GM21381 (cell line): ENCODE data around the gene CDK12.
"Not testable (repeated sequence)": the region's sequence is repeated elsewhere in the genome, so short reads cannot be mapped to it uniquely, and the experiment has no call there.

ENCODE experiments used
- ATAC-seq: cut with Tn5 transposase; IDR thresholded peaks from one replicate; pipeline ENCODE4 v1.9.1; 2021; ENCODE audit warnings: mild to moderate bottlenecking, moderate library complexity; ENCODE audit not compliant: unreplicated experiment

Gene CDK12

DNA sequence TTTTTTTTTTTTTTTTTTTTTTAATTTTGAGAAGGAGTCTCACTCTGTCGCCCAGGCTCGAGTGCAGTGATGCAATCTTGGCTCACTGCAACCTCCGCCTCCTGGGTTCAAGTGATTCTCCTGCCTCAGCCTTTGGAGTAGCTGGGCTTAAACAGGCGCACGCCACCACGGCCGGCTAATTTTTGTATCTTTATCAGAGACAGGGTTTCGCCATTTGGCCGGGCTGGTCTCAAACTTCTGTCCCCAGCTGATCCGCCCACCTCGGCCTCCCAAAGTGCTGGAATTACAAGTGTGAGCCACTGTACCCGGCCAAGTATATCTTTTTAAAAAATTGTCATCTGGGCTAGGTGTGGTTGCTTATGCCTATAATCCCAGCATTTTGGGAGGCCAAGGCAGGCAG, 35.6 kb downstream of the CDK12 start:
- ATAC-seq = not testable (repeated sequence)

- ATAC-seq = no peak
Measured at GRCh38 chr17:39507511-39507910, 46.2 kb downstream of the CDK12 start.

DNA sequence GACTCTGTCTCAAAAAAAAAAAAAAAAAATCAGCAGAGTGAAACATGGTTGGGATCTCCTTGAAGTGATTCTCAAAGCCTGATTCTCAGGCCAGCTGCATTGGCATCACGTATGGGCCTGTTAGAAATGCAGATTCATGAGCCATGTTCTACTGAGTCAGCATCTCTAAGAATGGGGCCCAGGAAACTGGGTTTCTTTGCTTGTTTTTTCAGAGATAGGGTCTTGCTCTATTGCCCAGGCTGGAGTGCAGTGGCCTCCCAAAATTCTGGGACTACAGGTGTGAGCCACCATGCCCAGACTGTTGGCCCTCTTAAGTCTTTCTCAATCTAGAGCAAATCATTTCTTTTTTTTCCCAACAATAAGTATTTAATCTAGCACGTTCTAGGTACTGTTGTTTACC, 47.7 kb downstream of the CDK12 start:
- ATAC-seq = no peak

DNA sequence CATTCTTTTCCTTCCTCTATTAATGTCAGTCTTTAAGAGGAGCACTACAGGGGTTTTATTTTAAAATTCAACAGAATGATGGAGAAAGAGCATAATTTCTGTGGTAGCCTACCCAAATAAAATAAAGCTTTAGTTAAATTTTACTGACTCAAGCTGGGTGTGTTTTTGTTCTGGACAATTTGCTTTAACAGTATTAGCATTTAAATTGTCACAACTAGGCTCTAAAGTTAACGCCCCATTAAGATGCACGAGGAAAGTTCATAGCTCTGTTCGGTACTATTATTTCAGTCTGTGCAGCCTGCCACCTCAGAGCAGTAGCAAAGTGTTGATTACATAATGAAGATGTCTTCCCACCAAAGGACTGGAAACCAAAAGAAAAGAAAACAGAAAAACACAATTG, 52.0 kb downstream of the CDK12 start:
- no peak for ATAC-seq

GRCh38 chr17:39513915-39514314, 52.6 kb downstream of the CDK12 start:
- ATAC-seq = no peak

DNA sequence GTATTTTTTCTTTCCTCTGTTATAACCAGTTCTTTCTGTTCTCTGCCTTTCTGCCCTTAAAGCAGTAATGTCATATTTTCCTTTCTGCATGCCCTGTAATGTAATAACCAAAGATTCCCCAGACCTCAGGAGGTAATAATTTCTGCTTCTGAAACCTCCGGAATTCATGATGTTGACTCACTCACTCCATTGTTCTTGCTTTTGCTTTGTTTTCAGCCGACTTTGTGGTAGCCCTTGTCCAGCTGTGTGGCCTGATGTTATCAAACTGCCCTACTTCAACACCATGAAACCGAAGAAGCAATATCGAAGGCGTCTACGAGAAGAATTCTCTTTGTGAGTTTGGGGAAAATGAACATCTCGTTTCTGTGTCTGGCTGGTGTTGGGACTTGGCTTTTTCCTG, 55.9 kb downstream of the CDK12 start:
- no peak for ATAC-seq

- ATAC-seq = no peak
Measured at GRCh38 chr17:39525801-39526506, 64.7 kb downstream of the CDK12 start.

DNA sequence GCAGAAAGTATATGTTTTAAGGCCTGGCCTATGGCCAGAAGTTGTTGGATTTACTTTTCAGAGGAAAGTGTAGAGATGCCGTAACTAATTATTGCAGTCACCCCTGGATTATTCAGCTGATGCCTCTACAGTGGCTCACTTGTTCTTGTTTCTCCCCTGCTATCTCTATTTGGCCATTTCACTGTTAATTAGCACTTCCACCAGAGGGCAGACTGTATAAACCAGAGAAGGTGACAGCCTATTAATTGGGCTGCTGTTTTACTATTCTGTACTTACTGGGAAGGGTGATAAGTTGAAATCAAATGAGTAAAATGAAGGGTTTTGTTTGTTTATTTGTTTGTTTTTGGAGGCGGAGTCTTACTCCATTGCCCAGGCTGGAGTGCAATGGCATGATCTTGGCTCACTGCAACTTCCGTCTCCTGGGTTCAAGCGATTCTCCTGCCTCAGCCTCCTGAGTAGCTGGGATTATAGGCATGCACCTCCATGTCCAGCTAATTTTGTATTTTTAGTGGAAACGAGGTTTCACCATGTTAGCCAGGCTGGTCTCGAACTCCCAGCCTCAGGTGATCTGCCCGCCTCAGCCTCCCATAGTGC, 66.0 kb downstream of the CDK12 start:
- no peak for ATAC-seq

GRCh38 chr17:39529455-39529854, 68.2 kb downstream of the CDK12 start:
- ATAC-seq = no peak

- no peak for ATAC-seq
Measured at GRCh38 chr17:39530513-39530912, 69.2 kb downstream of the CDK12 start.

DNA sequence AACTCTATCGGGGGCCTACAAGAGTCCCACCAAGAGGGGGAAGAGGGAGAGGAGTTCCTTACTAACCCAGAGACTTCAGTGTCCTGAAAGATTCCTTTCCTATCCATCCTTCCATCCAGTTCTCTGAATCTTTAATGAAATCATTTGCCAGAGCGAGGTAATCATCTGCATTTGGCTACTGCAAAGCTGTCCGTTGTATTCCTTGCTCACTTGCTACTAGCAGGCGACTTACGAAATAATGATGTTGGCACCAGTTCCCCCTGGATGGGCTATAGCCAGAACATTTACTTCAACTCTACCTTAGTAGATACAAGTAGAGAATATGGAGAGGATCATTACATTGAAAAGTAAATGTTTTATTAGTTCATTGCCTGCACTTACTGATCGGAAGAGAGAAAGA, 70.0 kb downstream of the CDK12 start:
- ATAC-seq = no peak

GRCh38 chr17:39533891-39534290, 72.6 kb downstream of the CDK12 start:
- ATAC-seq = no peak

GRCh38 chr17:39534768-39535405, 73.6 kb downstream of the CDK12 start:
- no peak for ATAC-seq

- no peak for ATAC-seq
Measured at GRCh38 chr17:39536468-39536867, 75.2 kb downstream of the CDK12 start.

- not testable (repeated sequence) for ATAC-seq
Measured at GRCh38 chr17:39537364-39537763, 76.1 kb downstream of the CDK12 start.

- ATAC-seq = no peak
Measured at GRCh38 chr17:39538866-39539265, 77.6 kb downstream of the CDK12 start.

DNA sequence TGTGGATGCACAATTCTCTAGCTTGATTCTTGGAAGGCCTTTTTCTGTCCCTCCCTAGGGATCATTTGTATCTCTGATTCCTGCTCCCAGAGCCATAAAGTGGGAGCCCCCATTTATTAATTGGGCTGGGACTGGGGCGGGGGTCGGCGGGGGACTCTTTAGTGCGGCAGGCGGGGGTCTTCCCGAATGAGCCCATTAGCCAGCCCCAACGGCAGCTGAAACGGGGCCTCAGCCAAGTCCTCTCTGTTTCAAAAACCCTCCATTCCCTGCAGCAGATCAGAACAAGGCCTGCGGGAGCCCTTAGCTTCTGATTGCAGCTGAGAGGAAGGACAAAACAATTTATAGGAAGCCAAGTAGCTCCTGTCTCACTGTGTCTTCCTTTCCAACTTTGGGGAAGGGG, 79.3 kb downstream of the CDK12 start:
- ATAC-seq = no peak

DNA sequence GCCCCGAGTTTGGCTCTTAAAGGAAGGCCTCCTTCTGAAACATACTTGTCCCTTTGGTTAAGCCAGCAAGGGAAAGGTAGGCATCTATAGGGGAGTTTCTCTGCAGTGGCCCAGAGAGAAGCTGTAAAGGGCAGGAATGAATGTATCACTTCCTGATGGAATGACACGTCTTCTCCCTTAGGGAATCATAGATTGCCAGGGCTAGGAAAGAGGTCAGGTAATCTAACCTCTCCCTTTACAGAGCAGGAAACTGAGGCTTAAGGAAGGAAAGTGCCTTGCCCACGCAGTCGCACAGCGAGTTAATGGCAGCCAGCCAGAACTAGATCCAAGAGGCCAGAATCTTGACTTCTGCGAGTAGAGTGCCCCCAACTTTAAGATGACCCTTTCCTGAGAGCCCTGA, 80.4 kb downstream of the CDK12 start:
- no peak for ATAC-seq

GRCh38 chr17:39543176-39543575, 81.9 kb downstream of the CDK12 start:
- no peak for ATAC-seq

DNA sequence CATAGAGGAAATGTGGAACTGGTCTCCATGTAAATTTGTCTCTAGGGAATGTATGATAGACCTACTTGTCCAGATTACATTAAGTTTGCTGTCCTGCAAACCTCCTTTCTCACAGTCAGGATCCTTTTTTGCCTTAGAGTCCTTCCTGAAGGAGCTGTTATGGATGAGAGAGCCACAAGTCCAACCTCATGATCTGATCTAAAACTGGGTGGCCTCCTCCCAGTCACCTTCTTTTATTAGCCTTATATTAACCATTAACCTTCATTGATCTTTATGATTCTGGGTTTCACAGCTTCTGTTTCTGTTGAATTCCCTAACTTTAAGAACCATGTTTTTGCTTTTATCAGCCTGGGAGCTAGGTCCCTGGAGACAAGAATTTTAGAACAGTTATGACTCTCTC, 82.4 kb downstream of the CDK12 start:
- no peak for ATAC-seq

GRCh38 chr17:39544361-39544760, 83.1 kb downstream of the CDK12 start:
- not testable (repeated sequence) for ATAC-seq

- ATAC-seq = no peak
Measured at GRCh38 chr17:39547713-39548478, 86.6 kb downstream of the CDK12 start.
